DOHH2 (cell line): Measurements from ENCODE around the gene ALOX5AP.
A peak's percentile ranks its signal among the peaks of the same experiment; 100 is the strongest.

Source experiments
- H3F3A ChIP-seq: fragments of 200-600 bp; sonication (generic), shearing (Covaris generic); 2 replicates; pipeline ENCODE4 v1.6.0; 2016; ENCODE audit warnings: antibody characterized with exemption, mild to moderate bottlenecking; ENCODE audit not compliant: control insufficient read depth, insufficient read depth
- H3K27ac ChIP-seq: fragments of 200-600 bp; sonication (generic); 2 replicates; pipeline ENCODE4 v1.5.1; 2014; ENCODE audit warnings: low read depth, mild to moderate bottlenecking, low read length, moderate library complexity
- H3K27me3 ChIP-seq: fragments of 200-600 bp; sonication (generic); 2 replicates; pipeline ENCODE4 v1.6.1; 2014; ENCODE audit warnings: mild to moderate bottlenecking, low read length, mixed read lengths; ENCODE audit not compliant: control insufficient read depth
- H3K36me3 ChIP-seq: fragments of 200-600 bp; sonication (generic); 2 replicates; pipeline ENCODE4 v1.6.1; 2014; ENCODE audit warnings: mild to moderate bottlenecking, low read length, moderate library complexity, mixed read lengths; ENCODE audit not compliant: control insufficient read depth
- H3K4me1 ChIP-seq: fragments of 200-600 bp; sonication (generic); 2 replicates; pipeline ENCODE4 v1.6.1; 2014; ENCODE audit warnings: mild to moderate bottlenecking, low read length, mixed read lengths; ENCODE audit not compliant: control insufficient read depth
- H3K4me2 ChIP-seq: fragments of 200-600 bp; sonication (generic); 2 replicates; pipeline ENCODE4 v1.6.0; 2014; ENCODE audit warnings: mild to moderate bottlenecking, low read length, moderate library complexity
- H3K4me3 ChIP-seq: fragments of 200-600 bp; sonication (generic); 2 replicates; pipeline ENCODE4 v1.5.1; 2014; ENCODE audit warnings: mild to moderate bottlenecking, low read length, mixed read lengths
- H3K79me2 ChIP-seq: fragments of 200-600 bp; sonication (generic); 2 replicates; pipeline ENCODE4 v1.6.1; 2014; ENCODE audit warnings: mild to moderate bottlenecking, low read length, mixed read lengths; ENCODE audit not compliant: control insufficient read depth
- H3K9me2 ChIP-seq: fragments of 200-600 bp; sonication (generic); replicated peaks from 2 replicates; pipeline ENCODE4 v1.6.1; 2014; ENCODE audit warnings: mild to moderate bottlenecking, low read length, mixed read lengths; ENCODE audit not compliant: control insufficient read depth
- H3K9me3 ChIP-seq: fragments of 200-600 bp; sonication (generic); 2 replicates; pipeline ENCODE4 v1.6.1; 2014; ENCODE audit warnings: antibody characterized with exemption, low read length, mixed read lengths; ENCODE audit not compliant: control insufficient read depth, insufficient read depth
- H4K20me1 ChIP-seq: fragments of 200-600 bp; sonication (generic); 2 replicates; pipeline ENCODE4 v1.6.0; 2014; ENCODE audit warnings: low read depth, mild to moderate bottlenecking, antibody characterized with exemption, low read length, moderate library complexity; ENCODE audit not compliant: control insufficient read depth, insufficient read depth
- EZH2phosphoT487 ChIP-seq: fragments of 200-600 bp; sonication (generic); IDR thresholded peaks from 2 replicates; pipeline ENCODE4 v1.6.1; 2017; ENCODE audit warnings: borderline replicate concordance, mild to moderate bottlenecking, antibody characterized with exemption, low read length, moderate library complexity, mixed read lengths
- TF ChIP-seq, protein P1 (sequence below): fragments of 200-600 bp; sonication (generic); IDR thresholded peaks from one replicate; pipeline ENCODE4 v1.5.1; 2014; ENCODE audit warnings: antibody characterized with exemption, mild to moderate bottlenecking, low read depth, low read length; ENCODE audit not compliant: poor library complexity, severe bottlenecking

ALOX5AP gene

GRCh38 chr13:30696278-30697176 lies 38.8 kb upstream of the ALOX5AP start:
- peaks cover 28% of the 10 kb centered on the region for H3K27me3 ChIP-seq
- no peaks in the 10 kb centered on the region for H4K20me1 ChIP-seq
- peaks cover 28% of the 10 kb centered on the region for H3K4me1 ChIP-seq
- peak overlapping the region; percentile 46 for H3K4me3 ChIP-seq
- H3K27ac ChIP-seq: no peak overlapping the region
- H3K4me2 ChIP-seq: peak overlapping the region; percentile 61
- TF ChIP-seq, protein P1, sequence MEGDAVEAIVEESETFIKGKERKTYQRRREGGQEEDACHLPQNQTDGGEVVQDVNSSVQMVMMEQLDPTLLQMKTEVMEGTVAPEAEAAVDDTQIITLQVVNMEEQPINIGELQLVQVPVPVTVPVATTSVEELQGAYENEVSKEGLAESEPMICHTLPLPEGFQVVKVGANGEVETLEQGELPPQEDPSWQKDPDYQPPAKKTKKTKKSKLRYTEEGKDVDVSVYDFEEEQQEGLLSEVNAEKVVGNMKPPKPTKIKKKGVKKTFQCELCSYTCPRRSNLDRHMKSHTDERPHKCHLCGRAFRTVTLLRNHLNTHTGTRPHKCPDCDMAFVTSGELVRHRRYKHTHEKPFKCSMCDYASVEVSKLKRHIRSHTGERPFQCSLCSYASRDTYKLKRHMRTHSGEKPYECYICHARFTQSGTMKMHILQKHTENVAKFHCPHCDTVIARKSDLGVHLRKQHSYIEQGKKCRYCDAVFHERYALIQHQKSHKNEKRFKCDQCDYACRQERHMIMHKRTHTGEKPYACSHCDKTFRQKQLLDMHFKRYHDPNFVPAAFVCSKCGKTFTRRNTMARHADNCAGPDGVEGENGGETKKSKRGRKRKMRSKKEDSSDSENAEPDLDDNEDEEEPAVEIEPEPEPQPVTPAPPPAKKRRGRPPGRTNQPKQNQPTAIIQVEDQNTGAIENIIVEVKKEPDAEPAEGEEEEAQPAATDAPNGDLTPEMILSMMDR: no peak
- no peak for TF ChIP-seq EZH2phosphoT487
- no peaks in the 10 kb centered on the region for H3K79me2 ChIP-seq
- no peaks in the 10 kb centered on the region for H3K36me3 ChIP-seq
- H3F3A ChIP-seq: no peaks in the 10 kb centered on the region
- H3K9me2 ChIP-seq: no peaks in the 10 kb centered on the region
- H3K9me3 ChIP-seq: no peaks in the 10 kb centered on the region

DNA sequence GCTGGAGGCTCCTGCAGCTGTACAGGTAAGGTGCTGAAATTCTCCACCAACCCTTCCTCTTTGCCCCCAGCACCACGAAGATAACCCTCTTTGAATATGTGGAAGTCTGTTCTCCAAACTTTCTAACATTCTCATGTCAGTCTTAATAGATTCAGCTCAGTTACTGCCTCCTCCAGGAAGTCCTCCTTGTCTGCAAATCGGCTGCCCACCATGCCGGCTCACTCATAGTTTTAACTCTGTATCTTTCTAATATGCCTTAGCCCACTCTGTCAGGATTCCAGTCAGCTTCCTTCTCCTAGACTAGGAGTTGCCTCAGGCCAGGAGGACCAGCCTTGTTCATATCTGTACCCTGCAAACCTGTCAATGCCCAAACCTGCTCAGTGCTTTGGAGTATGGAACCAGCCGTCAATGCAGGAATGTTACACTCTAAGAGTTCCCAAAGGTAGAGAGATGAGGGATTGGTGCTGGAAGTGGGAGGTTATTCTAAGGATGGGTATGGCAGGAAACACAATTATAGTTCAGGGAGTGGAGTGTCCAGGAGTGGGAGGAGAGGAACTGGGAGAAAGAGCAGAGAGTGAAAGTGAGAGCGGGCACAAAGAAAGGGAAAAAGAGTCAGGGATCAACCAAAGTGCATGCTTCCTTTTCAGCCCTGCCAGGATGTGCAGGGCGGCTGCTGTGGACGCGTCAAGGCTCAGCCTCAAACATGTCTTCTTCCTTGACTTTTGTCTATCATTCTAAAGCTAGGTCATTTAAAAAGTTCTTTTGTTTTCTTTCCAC lies 38.0 kb upstream of the ALOX5AP start:
- H3K4me2 ChIP-seq: no peak overlapping the region

GRCh38 chr13:30697996-30698401 lies 37.3 kb upstream of the ALOX5AP start:
- H3F3A ChIP-seq: no peaks in the 10 kb centered on the region
- H4K20me1 ChIP-seq: no peaks in the 10 kb centered on the region
- TF ChIP-seq, protein P1: no peak
- no peak for TF ChIP-seq EZH2phosphoT487
- H3K4me1 ChIP-seq: peaks cover 28% of the 10 kb centered on the region
- H3K4me2 ChIP-seq: no peak overlapping the region
- no peaks in the 10 kb centered on the region for H3K9me2 ChIP-seq
- no peak overlapping the region for H3K27ac ChIP-seq
- no peak overlapping the region for H3K4me3 ChIP-seq
- H3K27me3 ChIP-seq: peaks cover 28% of the 10 kb centered on the region
- H3K9me3 ChIP-seq: no peaks in the 10 kb centered on the region
- H3K79me2 ChIP-seq: no peaks in the 10 kb centered on the region
- no peaks in the 10 kb centered on the region for H3K36me3 ChIP-seq

More for the DNA sequence above, 38.0 kb upstream of the ALOX5AP start:
- H3K27me3 ChIP-seq: peaks cover 28% of the 10 kb centered on the region
- no peaks in the 10 kb centered on the region for H3F3A ChIP-seq
- no peaks in the 10 kb centered on the region for H3K9me2 ChIP-seq
- no peak overlapping the region for H3K4me3 ChIP-seq
- no peaks in the 10 kb centered on the region for H3K9me3 ChIP-seq
- no peaks in the 10 kb centered on the region for H3K79me2 ChIP-seq
- no peaks in the 10 kb centered on the region for H4K20me1 ChIP-seq
- H3K36me3 ChIP-seq: no peaks in the 10 kb centered on the region
- TF ChIP-seq, protein P1: no peak
- no peak for TF ChIP-seq EZH2phosphoT487
- no peak overlapping the region for H3K27ac ChIP-seq
- H3K4me1 ChIP-seq: peaks cover 28% of the 10 kb centered on the region
